Measurements from ENCODE around the gene SYNE1.

- no peak for TF ChIP-seq CTCF (IDR thresholded peaks at IDR 0.05)
- no peak for TF ChIP-seq POLR2A (IDR thresholded peaks at IDR 0.05)
Observed at GRCh38 chr6:152295920-152296319, 341.2 kb downstream of the SYNE1 start.
